CD14-positive monocyte (primary cell): ENCODE results near the gene NSD1. TPM values are rescaled to one million over a fixed set of nuclear protein-coding genes. Genes with fewer than 3 reads are reported as not detected.

Source experiments
- DNase-seq, 3 donors: peaks; one replicate each; pipeline ENCODE4 v3.0.0-alpha.2; 2011 to 2022
- H2AFZ ChIP-seq: 2 replicates; pipeline ENCODE4 v1.6.0; 2012; ENCODE audit warnings: mild to moderate bottlenecking, low read depth, low read length, inconsistent platforms; ENCODE audit not compliant: insufficient read depth, poor library complexity, severe bottlenecking
- H3K27ac ChIP-seq, 2 donors: 1 replicate in 1 of 2; 2 replicates in 1 of 2; pipeline ENCODE4 v1.5.1; 2012 to 2013; ENCODE audit warnings: low read length in 2 of 2, control low read depth in 1 of 2, inconsistent platforms in 1 of 2, low read depth in 1 of 2, mild to moderate bottlenecking in 1 of 2
- H3K27me3 ChIP-seq, 2 donors: one replicate each; pipeline versions ENCODE4 v1.6.0 to v1.6.1; 2011 to 2013; ENCODE audit warnings: low read length in 2 of 2; ENCODE audit not compliant: control insufficient read depth in 2 of 2, insufficient read depth in 2 of 2
- H3K36me3 ChIP-seq, 2 donors: replicated peaks in 1 of 2; 1 replicate in 1 of 2; 2 replicates in 1 of 2; pipeline versions ENCODE4 v1.5.1 to v1.6.1; 2012 to 2013; ENCODE audit warnings: low read length in 2 of 2, control low read depth in 1 of 2, inconsistent platforms in 1 of 2, mild to moderate bottlenecking in 1 of 2; ENCODE audit not compliant: insufficient read depth in 2 of 2, control insufficient read depth in 1 of 2
- H3K4me1 ChIP-seq, 2 donors: 1 replicate in 1 of 2; 2 replicates in 1 of 2; pipeline versions ENCODE4 v1.5.1 to v1.6.1; 2012 to 2013; ENCODE audit warnings: low read length in 2 of 2, control low read depth in 1 of 2, inconsistent platforms in 1 of 2, mild to moderate bottlenecking in 1 of 2, moderate library complexity in 1 of 2; ENCODE audit not compliant: insufficient read depth in 2 of 2, control insufficient read depth in 1 of 2
- H3K4me2 ChIP-seq: replicated peaks from 2 replicates; pipeline ENCODE3; 2012; ENCODE audit warnings: low read length, moderate library complexity, mild to moderate bottlenecking; ENCODE audit not compliant: poor library complexity, severe bottlenecking; ENCODE audit errors: extremely low read depth
- H3K4me3 ChIP-seq, 3 experiments: fragments of 200-600 bp in 1 of 3; sonication (generic) in 1 of 3; replicated peaks in 1 of 3; 1 replicate in 2 of 3; 2 replicates in 1 of 3; pipeline ENCODE4 v1.5.1; 2011 to 2013; ENCODE audit warnings: low read length in 3 of 3, mild to moderate bottlenecking in 3 of 3, control low read depth in 2 of 3, low read depth in 2 of 3, inconsistent platforms in 1 of 3, moderate library complexity in 1 of 3
- H3K79me2 ChIP-seq: 2 replicates; pipeline ENCODE4 v1.6.0; 2012; ENCODE audit warnings: mild to moderate bottlenecking, control low read depth, inconsistent platforms, low read length, moderate library complexity; ENCODE audit not compliant: insufficient read depth
- H3K9ac ChIP-seq: 2 replicates; pipeline ENCODE4 v1.6.0; 2017; ENCODE audit warnings: low read length, mild to moderate bottlenecking; ENCODE audit not compliant: insufficient read depth, poor library complexity, severe bottlenecking
- H3K9me3 ChIP-seq, 2 donors: replicated peaks in 1 of 2; 1 replicate in 1 of 2; 2 replicates in 1 of 2; pipeline versions ENCODE4 v1.5.1 to v1.6.1; 2012 to 2013; ENCODE audit warnings: low read length in 2 of 2, control low read depth in 1 of 2; ENCODE audit not compliant: control insufficient read depth in 1 of 2, insufficient read depth in 1 of 2
- H4K20me1 ChIP-seq: 2 replicates; pipeline ENCODE4 v1.6.0; 2012; ENCODE audit warnings: mild to moderate bottlenecking, low read length, control low read depth, moderate library complexity; ENCODE audit not compliant: insufficient read depth
- H3K27ac Mint-ChIP-seq, 7 donors: one replicate each; pipeline ENCODE4 v1.8.0; 2020; ENCODE audit warnings: mild to moderate bottlenecking in 7 of 7, mixed read lengths in 7 of 7, moderate library complexity in 6 of 7, inconsistent platforms in 2 of 7
- H3K27me3 Mint-ChIP-seq, 3 donors: one replicate each; pipeline ENCODE4 v1.8.0; 2021 to 2022; ENCODE audit warnings: low read depth in 3 of 3, mild to moderate bottlenecking in 3 of 3, mixed read lengths in 3 of 3, moderate library complexity in 3 of 3, inconsistent platforms in 1 of 3
- H3K36me3 Mint-ChIP-seq, 2 donors: one replicate each; pipeline ENCODE4 v1.8.0; 2020; ENCODE audit warnings: mixed read lengths in 2 of 2, inconsistent platforms in 1 of 2, mild to moderate bottlenecking in 1 of 2
- H3K4me1 Mint-ChIP-seq: one replicate; pipeline ENCODE4 v1.8.0; 2020; ENCODE audit warnings: mild to moderate bottlenecking, mixed read lengths
- H3K4me3 Mint-ChIP-seq, 2 donors: one replicate each; pipeline ENCODE4 v1.8.0; 2020; ENCODE audit warnings: mild to moderate bottlenecking in 2 of 2, mixed read lengths in 2 of 2, moderate library complexity in 1 of 2
- H3K9me3 Mint-ChIP-seq, 7 donors: one replicate each; pipeline ENCODE4 v1.8.0; 2020 to 2022; ENCODE audit warnings: mixed read lengths in 7 of 7, mild to moderate bottlenecking in 6 of 7, moderate library complexity in 6 of 7, inconsistent platforms in 2 of 7
- WGBS: methylation state at CpG from one replicate; pipeline ENCODE4 v1.1.5; 2013; ENCODE audit warnings: missing lambda C conversion rate; ENCODE audit not compliant: insufficient coverage; 5-methylcytosine and 5-hydroxymethylcytosine counted together
- intact Hi-C, 2 donors: fragments of 100-400 bp; cut with micrococcal nuclease; formaldehyde crosslinking; loops; one replicate each; pipeline versions ENCODE4 v1.15.0 to v1.15.1; 2023
- polyA plus RNA-seq, 3 donors: library from polyadenylated mRNA; depleted of rRNA in 1 of 3; unstranded in 2 of 3; stranded (reverse) in 1 of 3; fragments of 300-500 nt in 2 of 3; fragments of >200 nt in 1 of 3; fragmentation: Illumina TruSeq in 2 of 3; gene quantifications; 1 replicate in 2 of 3; 2 replicates in 1 of 3; pipeline ENCODE4 v1.2.3, GENCODE V29; 2012 to 2021
- TF ChIP-seq, protein P1 (sequence below): fragments of 200-600 bp; IDR thresholded peaks from one replicate; pipeline ENCODE4 v1.8.0; 2022; ENCODE audit warnings: antibody characterized with exemption, mild to moderate bottlenecking

Gene NSD1
- polyA plus RNA-seq, 3 donors = 12.6 to 31.9 (median 19.0) TPM

DNA sequence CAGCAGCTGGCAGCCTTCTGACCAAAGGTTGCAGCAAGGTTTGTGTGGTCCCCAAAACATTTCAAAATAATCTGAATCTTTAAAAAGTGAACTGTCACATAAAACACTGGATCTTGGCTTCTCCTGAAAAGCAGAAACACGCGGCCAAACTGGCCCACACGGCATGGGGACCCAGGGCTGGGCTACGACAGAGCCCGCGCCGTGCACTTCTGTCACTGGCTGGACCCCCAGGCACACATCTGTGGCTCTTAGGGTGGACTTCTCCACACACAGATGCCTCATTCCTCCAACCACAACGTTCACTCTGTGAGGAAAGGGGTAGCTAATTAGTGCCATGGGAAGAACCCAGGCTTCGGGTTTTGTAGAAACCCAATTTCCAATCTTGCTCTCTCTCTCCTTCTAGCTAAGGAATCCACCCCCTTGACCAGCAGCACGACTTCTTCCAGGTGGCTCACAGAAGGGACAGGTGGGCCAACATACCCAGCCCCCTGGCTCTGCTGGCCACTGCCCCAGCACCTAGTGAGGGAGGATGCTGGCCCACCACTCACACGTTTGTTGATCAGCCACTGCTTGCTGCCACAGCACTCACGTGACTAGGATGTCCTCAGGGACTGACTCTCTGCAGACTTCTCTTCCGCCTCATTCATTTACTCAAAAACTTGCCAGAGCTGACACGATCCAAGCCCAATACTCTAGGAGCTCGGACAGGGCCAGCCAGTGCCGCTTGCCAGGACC, 200.0 kb downstream of the NSD1 start:
- TF ChIP-seq, protein P1, sequence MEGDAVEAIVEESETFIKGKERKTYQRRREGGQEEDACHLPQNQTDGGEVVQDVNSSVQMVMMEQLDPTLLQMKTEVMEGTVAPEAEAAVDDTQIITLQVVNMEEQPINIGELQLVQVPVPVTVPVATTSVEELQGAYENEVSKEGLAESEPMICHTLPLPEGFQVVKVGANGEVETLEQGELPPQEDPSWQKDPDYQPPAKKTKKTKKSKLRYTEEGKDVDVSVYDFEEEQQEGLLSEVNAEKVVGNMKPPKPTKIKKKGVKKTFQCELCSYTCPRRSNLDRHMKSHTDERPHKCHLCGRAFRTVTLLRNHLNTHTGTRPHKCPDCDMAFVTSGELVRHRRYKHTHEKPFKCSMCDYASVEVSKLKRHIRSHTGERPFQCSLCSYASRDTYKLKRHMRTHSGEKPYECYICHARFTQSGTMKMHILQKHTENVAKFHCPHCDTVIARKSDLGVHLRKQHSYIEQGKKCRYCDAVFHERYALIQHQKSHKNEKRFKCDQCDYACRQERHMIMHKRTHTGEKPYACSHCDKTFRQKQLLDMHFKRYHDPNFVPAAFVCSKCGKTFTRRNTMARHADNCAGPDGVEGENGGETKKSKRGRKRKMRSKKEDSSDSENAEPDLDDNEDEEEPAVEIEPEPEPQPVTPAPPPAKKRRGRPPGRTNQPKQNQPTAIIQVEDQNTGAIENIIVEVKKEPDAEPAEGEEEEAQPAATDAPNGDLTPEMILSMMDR = no peak
- Mint-ChIP-seq H3K27me3 (peaks cover 2 to 9% (median 3%) of the 10 kb centered on the region in 3 donors), H3K4me1 (peaks cover 11% of the 10 kb centered on the region), H3K4me3 (no peak overlapping the region), H3K27ac (no peak overlapping the region), H3K9me3 (peaks cover 0 to 2% (median 0%) of the 10 kb centered on the region in 7 donors), H3K36me3 (peaks cover 81 to 94% of the 10 kb centered on the region in 2 donors)
- Histone ChIP-seq H2AFZ (no peak overlapping the region), H3K36me3 (peaks cover 81 to 96% of the 10 kb centered on the region in 2 donors), H3K27ac (no peak overlapping the region), H4K20me1 (peaks cover 81% of the 10 kb centered on the region), H3K4me3 (no peak overlapping the region), H3K9ac (no peak overlapping the region), H3K79me2 (no peaks in the 10 kb centered on the region), H3K4me2 (no peak overlapping the region), H3K4me1 (peaks cover 2 to 6% of the 10 kb centered on the region in 2 donors), H3K9me3 (no peaks in the 10 kb centered on the region), H3K27me3 (no peaks in the 10 kb centered on the region)
- no peak for DNase-seq
- WGBS = 89% methylated on average over 13 of the region's 16 CpGs
- intact Hi-C loops = no loop called here

DNA sequence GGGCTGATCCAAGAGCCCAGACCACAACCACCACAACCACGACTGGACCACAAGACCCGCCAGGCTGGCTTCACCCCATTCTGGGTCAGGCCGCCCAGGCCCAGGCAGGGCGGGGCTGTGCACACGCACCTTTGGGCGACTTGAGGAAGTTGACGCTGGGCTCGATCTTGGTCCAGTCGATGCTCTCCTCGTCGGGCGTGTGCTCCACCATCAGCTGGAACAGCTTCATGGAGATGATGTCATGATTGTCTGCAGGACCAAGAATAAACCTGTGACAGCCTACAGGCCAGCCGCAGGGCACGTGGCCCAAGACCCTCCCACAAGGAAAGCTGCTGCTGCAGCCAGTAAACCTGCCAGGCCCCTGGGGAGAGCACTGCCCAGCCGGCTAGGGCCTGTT, 200.6 kb downstream of the NSD1 start:
- peaks cover 11% of the 10 kb centered on the region for H3K4me1 Mint-ChIP-seq
- Histone ChIP-seq H3K27ac (no peak overlapping the region), H3K27me3 (no peaks in the 10 kb centered on the region), H3K4me3 (no peak overlapping the region), H3K9ac (no peak overlapping the region), H3K36me3 (peaks cover 86 to 98% of the 10 kb centered on the region in 2 donors), H4K20me1 (peaks cover 86% of the 10 kb centered on the region), H3K9me3 (no peaks in the 10 kb centered on the region), H3K4me2 (no peak overlapping the region), H3K4me1 (peaks cover 2 to 6% of the 10 kb centered on the region in 2 donors), H2AFZ (no peak overlapping the region), H3K79me2 (peaks cover 5% of the 10 kb centered on the region)
- no peak for DNase-seq
- H3K27ac Mint-ChIP-seq = no peak overlapping the region
- peaks cover 2 to 9% (median 3%) of the 10 kb centered on the region in 3 donors for H3K27me3 Mint-ChIP-seq
- H3K36me3 Mint-ChIP-seq = peaks cover 87 to 96% of the 10 kb centered on the region in 2 donors
- 52% methylated on average over 7 of the region's 15 CpGs for WGBS
- TF ChIP-seq, protein P1 = no peak
- H3K9me3 Mint-ChIP-seq = peaks cover 0 to 2% (median 0%) of the 10 kb centered on the region in 7 donors
- H3K4me3 Mint-ChIP-seq = no peak overlapping the region
- intact Hi-C loops = no loop called here
